ENCODE data around the gene KPNB1.

- TF ChIP-seq, protein P1, sequence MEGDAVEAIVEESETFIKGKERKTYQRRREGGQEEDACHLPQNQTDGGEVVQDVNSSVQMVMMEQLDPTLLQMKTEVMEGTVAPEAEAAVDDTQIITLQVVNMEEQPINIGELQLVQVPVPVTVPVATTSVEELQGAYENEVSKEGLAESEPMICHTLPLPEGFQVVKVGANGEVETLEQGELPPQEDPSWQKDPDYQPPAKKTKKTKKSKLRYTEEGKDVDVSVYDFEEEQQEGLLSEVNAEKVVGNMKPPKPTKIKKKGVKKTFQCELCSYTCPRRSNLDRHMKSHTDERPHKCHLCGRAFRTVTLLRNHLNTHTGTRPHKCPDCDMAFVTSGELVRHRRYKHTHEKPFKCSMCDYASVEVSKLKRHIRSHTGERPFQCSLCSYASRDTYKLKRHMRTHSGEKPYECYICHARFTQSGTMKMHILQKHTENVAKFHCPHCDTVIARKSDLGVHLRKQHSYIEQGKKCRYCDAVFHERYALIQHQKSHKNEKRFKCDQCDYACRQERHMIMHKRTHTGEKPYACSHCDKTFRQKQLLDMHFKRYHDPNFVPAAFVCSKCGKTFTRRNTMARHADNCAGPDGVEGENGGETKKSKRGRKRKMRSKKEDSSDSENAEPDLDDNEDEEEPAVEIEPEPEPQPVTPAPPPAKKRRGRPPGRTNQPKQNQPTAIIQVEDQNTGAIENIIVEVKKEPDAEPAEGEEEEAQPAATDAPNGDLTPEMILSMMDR (IDR thresholded peaks at IDR 0.05): no peak
- no peak for TF ChIP-seq POLR2A (IDR thresholded peaks at IDR 0.05)
These were observed 79.8 kb downstream of the KPNB1 start for GRCh38 chr17:47729476-47729875.

Measured in prostate gland (tissue), 2 donors.